GM19395 (cell line): ENCODE measurements around the gene SLC1A2.
A peak's percentile ranks its signal among the peaks of the same experiment; 100 is the strongest.

Source experiments
- ATAC-seq: cut with Tn5 transposase; IDR thresholded peaks from one replicate; pipeline ENCODE4 v1.9.1; 2021; ENCODE audit warnings: mild to moderate bottlenecking, moderate library complexity; ENCODE audit not compliant: unreplicated experiment

The SLC1A2 gene

DNA sequence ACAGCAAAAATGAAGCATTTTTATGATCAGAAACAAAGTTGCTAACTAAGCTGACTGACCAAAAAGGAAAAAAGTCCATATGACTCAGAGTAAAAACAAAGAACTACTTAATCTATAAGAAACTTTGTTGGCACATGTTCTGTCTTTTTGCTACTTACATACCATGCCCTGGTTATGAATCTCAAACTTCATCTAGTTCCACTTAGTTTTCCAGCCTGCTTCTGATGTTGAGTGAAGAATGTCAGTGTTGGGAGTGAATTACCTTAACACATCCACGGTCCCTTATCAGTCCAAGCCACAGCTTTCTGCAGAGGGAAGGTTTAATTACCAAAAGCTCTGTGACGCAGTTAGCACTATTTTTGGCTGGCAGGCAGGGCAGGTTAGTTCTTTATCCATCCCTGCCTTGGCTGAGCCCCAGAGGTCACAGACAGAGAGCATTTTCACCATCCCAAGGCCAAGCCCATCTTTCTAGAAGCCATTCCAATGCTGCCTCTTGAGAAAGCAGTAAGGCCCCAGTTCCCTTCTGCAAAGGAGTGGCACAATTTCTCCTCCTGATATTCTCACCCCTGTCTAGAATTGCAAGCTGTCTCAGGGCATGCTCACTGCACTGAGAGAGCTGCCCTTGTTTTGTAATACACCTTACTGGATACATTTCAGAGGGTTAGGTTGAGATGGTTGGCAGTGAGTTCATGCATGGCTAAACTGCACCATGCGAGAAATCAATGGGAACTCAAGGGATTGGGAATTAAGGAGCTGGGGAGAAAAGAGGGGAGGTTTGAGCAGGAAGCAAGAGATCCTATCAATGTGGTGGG, 67.1 kb downstream of the SLC1A2 start:
- no peak for ATAC-seq

DNA sequence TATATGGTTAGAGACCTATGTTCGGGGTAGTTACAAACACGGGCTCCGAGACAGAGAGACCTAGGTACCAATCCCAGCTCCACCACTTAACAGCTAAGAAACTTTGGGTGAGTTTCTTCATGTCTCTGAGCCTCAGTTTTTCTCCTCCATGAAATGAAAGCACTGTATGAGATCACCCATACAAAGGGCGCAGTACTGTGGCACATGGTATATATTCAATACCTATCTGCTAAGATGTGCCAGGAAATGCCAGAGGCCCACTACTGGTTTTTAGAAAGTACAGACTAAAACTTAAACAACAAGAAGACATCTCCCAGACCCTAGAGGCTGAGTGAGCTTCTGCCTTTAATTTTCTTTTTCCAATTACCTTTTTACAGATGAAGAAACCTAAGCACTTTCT, 69.5 kb downstream of the SLC1A2 start:
- no peak for ATAC-seq

DNA sequence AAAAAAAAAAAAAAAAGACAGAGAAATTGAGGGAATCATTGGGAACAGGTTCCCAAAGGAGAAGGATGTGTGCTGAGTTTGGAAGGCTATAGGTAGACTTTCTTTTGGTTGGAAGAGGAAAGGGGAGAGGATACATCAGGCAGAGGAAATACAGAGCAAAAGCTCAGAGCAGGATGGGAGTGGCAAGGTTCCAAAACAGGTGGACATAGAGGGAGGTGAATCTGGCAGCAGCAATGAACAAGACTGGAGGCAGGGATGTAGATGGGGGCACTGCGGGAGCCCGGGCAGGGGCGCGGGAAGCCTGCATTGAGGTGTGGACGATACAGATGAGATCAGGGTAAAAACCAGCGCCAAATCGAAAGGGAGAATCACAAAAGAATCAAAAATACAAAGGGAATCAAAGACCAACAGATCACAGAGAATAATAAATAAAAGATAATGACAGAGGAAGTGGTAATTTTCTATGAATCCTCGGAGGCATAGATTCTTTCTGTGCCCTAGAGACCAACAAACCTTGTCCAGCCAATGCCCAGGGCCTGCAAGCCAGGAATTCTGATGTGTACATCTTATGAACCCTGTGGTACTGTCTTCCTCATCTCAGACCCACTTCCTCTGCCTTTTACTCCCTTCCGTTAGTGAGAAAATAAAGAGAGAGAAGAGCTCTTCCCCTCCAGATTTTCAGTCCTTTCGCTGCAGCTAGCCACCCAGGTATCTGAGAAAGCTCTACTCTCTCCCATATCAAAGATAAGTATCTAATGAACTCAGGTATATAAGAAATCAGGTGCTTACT, 70.3 kb downstream of the SLC1A2 start:
- ATAC-seq: no peak

DNA sequence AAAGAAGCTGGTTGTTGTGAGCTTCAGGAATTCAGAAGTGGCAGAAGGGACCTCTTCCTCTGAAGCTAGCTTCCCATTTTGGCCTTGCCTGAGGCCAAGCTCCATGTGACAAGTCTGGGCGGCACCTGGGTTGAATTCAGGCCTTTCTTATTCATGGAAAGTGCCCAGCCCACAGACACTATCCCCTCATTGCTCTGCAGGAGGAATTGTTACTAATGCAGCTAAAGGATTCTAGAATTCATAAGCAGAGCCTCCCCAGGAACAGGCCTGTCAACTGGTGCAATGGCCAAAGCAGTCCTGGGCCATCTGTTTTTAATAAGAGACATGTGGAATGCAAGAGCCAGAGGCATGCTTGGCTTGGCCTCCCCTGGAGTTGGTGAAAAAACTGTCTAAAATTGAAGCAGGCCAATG, 71.4 kb downstream of the SLC1A2 start:
- ATAC-seq: no peak

DNA sequence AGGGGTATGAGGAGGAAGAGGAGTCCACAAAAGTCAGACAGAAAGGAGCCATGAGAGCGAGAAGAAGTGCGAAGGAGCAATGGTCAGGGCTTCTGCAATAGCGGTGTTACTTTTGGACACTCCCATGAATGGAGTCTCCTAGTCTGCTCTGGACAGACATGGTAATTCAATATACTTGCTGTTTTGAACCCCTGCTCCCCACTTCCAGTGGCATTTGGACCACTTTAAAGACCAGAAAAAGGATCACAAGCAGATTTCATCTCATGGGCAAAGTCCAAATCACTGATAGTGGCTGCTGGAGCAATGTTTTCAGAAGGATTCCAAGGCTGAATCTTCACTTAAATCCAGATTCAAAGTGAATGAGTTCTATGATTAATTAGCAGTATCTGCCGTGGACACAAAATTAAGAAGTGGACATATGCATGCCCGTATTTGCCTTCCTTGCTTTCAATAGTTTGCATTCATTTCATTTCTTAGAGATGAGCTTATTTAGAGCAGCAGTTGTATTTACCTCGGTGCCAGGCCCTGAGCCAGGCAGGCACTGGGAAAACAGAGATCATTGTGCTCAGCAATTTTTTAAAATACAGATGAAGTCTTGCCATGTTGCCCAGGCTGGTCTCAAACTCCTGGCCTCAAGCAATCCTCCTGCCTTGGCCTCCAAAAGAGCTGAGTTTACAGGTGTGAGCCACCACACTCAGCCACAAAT, 72.0 kb downstream of the SLC1A2 start:
- ATAC-seq: no peak

DNA sequence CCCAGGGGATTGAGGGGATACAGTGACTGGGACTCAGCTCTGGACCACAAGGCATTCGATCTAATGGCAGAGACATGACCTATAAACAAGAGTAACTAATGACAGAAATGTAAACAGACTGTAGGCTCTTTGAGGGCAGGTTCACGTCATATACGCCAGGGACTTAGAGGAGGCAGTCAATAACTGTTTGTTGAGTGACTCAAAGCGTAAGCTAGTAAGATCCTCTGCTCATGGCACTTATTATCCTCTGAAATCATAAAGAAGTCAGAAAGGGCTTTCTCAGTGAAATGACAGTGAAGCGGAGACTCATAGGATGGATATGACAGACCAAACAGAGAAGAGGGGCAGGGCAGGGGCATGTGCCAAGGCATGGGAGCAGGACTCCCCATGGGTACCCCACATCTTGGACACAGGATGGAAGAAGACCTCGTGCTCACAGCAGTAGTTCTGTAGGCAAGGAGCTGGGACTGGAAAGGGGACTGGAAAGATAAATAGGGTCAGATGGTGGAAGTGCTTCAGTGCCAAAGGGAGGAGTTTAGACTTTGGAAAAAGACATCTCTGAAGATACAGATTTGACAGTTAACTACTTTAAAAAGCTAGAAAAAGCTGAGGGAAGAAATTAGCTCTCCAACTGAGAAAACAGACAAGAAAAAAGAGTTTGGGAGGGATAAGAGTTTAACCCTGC, 72.7 kb downstream of the SLC1A2 start:
- no peak for ATAC-seq

DNA sequence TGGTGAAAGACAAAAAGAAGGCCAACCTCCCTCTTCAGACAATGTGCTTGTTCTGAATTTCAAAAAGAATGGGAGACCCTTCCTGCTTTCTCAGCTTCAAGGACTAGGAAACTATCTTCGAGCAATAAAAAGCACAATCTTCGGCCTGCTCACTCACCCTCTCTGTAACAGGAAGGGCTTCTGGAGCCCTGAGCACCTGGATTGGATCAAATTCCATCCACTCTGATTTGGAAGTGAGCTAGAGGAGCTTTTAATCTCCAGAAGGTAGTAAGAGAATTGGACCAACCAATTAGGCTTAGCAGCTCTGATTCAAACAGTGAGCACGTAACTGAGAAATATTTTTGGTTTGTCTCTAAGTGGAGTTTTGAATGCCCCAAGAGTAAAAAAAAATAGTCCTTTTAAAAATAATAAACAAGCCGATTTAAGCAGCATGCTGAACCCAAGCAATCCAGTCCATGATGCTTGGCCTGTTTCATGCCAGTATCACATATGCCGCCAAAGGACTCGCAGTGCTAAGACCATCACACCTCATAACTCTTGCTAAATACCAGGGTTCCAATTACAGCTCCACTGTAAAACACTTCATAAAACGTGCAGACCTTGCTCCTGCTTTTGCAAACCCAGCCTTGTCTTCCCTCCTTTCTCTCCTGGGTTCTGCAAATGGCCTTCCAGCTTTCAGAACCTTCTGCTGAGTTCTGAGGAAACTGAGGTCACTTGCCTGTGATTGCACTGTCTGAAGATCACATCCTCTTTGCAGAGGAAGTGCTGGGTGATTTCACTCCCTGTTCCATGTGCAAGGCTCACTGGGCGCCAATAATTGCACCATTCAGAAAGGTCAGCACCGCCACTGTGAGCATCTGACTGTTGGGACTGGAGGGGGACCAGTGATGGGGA, 74.4 kb downstream of the SLC1A2 start:
- ATAC-seq: no peak

DNA sequence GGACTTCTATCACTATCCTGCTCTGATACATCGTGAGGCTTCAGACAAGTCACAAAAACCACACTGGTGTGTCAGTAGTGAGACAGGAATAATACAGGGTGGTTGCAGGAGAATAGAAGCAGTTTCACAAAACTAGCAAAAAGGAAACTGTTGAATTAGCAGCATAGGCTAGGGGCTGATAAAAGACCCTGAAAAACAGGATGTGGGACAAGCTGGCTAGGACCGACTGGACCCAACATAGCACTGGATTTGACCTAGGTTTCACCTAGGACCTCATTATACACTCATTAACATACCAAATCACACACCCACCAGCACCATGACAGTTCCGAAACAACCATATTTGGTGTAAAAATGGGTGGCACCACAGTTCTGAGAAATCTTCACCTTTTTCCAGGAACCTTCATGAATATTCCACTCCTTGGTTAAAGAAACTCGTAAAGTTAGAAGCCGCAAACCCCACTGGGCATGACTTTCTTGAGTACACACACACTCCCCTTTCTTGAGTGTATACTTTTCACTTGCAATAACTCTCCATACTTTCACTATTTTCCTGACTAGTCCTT, 76.2 kb downstream of the SLC1A2 start:
- ATAC-seq: peak; percentile 83

DNA sequence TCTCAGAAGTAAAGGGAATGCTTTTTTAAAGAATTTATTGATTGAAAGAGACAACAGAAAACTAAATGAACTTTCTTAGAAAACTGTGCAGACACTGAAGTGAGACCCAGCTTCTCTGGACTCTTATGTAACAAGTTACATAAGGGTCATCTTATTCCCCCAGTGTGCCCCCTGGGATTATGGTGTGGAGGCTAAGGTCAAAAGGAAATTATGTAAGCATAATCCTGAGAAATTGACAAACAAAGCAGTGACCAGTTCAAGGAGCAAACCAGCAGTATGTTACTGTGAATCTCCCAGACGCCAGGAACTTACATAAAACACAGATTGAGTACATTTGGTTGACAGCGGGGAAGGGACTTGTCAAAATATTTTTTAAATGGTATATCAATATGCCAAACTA, 78.6 kb downstream of the SLC1A2 start:
- no peak for ATAC-seq

DNA sequence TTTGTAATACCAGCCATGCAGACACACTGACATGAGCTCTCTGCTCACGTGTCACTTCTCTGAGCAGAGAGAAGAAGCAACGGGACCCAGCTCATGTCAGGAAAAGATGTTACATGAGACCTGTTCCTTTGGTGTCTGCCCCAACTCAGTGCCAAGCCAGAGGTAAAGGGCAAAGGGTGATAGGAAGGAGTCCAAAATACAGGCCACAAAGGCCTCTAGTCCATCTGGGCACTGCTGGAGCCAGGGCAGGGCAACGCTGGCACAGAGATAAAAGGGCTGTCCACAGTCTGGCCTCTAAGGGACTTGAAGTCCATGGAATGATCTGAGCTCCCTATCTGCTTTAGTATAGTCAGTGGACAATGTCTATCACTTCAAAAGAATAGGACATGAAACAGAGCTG, 79.3 kb downstream of the SLC1A2 start:
- ATAC-seq: no peak

DNA sequence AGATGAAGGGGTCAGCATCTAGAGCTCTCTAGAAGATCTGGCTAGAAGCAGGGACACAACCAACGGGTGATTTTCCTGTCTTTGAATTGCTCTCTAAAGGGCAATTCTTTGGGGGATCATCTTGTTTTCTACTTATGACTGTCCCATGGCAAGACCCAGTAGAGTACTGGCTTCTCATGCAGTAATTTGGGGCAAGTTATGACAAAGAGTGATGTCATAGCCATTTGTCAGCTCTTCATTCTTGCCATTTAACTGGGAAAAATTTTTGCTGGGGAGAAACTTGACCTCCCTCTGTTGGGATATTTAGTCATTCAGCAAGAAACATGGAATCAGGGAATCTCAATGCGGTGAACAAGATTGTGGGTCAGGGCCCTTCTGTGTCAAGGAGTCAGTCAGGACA, 80.4 kb downstream of the SLC1A2 start:
- ATAC-seq: no peak

DNA sequence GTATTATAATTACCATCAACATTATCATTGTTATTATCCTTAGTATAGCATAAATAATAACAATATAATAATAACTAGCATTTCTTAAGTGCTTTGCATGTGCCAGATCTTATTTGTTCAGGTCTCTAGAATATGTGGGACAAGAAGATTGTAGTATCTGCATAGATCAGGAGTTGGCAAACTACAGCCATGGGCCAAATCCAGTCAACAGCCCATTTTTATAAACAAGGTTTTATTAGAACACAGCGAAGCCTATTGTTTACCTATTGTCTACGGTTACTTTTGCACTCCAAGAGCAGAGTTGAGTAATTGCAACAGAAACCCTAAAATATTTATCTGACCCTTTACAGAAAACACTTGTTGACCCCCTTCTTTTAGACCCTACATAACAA, 81.4 kb downstream of the SLC1A2 start:
- no peak for ATAC-seq

DNA sequence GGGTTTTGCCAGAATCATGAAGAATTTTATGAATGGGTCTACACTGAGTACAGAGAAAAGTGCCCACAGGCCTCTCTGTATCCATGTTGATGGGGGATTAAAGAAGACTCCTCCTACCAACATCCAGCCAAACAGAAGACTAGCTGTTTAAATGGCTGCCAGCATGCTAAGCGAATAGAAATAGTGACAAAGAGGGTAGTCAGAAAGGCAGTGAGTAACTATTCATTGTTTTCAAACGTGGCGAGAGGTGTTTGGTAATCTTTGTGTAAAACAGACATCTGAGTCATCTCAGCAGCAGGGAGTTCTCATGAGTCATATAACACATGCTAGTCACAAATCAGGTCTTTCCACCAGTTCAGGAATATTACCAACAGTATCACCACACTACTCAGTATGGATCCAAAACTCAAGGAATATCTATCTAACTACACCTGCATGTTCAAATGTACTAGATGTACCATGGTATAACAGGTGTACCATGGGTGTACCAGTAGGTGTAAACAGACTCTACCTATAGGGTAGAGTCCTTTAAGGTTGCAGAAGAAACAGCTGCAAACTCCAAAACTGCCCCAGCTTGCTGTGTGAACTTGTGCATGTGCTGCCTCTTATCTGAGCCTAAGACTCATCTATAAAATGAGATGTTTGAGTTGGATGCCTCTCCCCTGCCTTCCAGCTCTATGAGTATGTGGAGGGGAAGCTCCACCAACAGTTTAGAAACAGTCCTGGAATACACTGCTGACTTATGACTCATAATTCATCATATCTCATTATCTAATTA, 82.0 kb downstream of the SLC1A2 start:
- ATAC-seq: no peak

DNA sequence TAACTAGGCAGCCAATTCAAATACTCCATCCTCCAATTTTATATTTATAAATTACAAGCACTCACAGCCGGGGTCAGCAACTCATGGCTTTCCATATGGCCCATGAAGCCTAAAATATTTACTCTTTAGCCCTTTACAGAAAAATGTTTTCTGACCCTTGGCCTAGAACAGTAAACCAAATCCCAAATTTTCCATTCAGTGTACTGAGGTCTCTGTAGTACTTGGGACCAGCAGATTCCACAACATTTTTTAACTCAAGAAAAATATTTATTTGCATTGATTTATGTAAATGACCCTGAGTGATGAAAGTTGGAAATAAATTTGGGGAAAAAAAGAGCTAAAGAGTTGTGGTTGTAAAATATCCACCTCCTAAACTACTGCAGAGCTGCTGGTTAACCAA, 82.6 kb downstream of the SLC1A2 start:
- ATAC-seq: no peak

DNA sequence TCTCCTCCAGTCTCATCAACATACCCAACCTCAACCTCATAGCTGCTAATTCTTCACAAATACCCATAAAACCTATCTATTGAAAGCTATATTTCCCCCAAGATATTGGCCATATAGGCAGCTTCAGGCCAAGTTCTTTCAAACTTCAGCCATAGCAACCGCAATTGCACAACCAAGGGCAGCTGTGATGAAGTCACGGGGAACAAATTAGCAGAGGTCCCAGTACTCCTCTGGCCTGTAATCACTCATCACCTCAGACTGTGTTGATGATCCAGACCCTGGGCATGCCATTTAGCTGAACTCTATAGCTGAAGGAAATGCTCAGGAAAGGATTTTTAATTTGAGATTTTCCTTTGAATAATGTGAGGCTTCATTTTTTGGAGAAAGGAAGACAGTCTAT, 84.1 kb downstream of the SLC1A2 start:
- no peak for ATAC-seq

DNA sequence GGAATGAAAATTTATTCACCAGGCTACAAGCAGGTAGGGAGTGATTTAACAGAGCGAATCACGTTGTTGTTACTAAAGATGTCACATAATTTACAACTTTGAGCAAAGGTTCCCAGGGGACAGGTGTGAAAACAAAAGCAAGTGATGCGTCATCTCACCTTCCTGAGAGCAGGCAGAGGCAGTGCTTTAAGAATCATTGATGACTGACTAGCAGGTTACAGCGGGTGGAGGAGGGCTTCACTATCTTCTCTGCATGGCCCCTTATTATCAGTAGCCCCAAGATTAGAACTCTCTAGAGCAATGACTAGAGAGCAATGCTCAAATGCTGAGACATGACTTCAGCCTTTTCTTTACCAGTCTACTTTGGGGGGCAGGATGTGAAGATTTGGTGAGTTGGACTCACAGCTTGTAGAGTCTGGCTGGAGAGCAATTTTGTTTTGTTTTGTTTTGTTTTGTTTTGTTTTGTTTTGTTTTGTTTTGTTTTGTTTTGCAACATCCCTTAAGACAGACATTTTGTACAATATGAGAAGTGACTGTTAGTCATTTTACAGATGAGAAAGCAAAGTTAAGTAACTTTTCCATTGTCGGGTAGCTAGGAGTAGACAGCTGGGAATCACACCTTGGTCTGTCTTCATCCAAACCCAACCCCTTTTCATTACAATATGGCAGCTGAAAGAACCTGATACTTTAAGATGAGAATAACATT, 84.8 kb downstream of the SLC1A2 start:
- ATAC-seq: peak; percentile 78

DNA sequence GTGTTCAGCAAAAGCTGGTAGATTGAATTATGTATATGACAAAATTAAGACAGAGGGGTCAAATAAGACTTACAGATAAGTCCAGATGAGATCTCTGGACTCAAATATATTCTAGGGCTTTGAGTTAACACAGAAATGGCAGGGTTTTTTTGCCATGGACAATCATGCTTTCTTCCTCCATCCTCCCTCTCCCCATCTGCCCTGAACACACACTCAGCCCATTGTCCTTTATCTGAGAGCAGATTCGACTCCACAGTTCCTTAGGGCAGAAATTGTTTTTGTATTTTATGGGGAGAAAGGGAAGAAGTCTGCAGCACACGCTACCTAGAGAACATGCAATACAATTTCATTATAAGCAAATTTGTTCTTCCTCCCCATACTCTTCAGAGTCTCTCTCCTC, 86.8 kb downstream of the SLC1A2 start:
- no peak for ATAC-seq

DNA sequence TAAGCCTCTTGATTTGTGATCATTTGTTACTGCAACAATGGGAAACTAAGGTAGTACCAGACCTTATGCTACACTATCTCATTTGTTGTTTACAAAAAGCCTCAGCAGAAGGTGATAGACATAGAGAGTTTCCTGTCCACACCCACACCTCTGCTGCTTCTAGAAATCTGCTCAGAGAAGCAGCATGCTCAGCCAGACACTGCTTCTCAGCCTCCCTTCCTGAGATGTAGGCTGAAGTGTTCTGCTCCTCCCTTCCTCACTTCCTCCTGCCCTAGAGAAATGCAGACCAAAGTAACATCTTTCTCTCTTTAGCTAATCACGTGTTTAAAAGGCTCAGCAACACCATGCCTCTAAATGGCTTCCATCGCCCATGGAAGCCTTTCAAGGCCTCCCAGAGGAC, 88.4 kb downstream of the SLC1A2 start:
- ATAC-seq: no peak
